Upper lobe of left lung (tissue), 6 donors: Measurements from ENCODE around the gene TREX2. TPM values are rescaled to one million over a fixed set of nuclear protein-coding genes. Genes with fewer than 3 reads are reported as not detected.

Experiments used
- ATAC-seq, 2 donors: fragments of 200-7000 bp; cut with Tn5 transposase; one replicate each; pipeline ENCODE4 v1.9.1; 2022; ENCODE audit warnings: mild to moderate bottlenecking in 2 of 2, moderate library complexity in 2 of 2; ENCODE audit not compliant: low FRiP score in 2 of 2
- DNase-seq, 2 donors: peaks; one replicate each; pipeline ENCODE4 v3.0.0-alpha.2; 2019 to 2020
- H3K27ac ChIP-seq, 4 donors: fragments of 200-600 bp; sonication (generic); one replicate each; pipeline ENCODE4 v1.5.1; 2016 to 2019
- H3K27me3 ChIP-seq, 4 donors: fragments of 200-600 bp; sonication (generic); one replicate each; pipeline ENCODE4 v1.5.1; 2017 to 2019
- H3K36me3 ChIP-seq, 4 donors: fragments of 200-600 bp; sonication (generic); one replicate each; pipeline ENCODE4 v1.5.1; 2016 to 2019
- H3K4me1 ChIP-seq, 4 donors: fragments of 200-600 bp; sonication (generic); one replicate each; pipeline ENCODE4 v1.5.1; 2018 to 2019
- H3K4me3 ChIP-seq, 4 donors: fragments of 200-600 bp; sonication (generic); one replicate each; pipeline ENCODE4 v1.5.1; 2017 to 2019; ENCODE audit warnings: mild to moderate bottlenecking in 2 of 4, moderate library complexity in 1 of 4
- H3K9me3 ChIP-seq, 4 donors: fragments of 200-600 bp; sonication (generic); one replicate each; pipeline ENCODE4 v1.5.1; 2018 to 2019
- CTCF ChIP-seq, 6 experiments: fragments of 450-650 bp in 4 of 6; fragments of 200-600 bp in 2 of 6; sonication (generic) in 2 of 6; IDR thresholded peaks; one replicate each; pipeline ENCODE4 v1.5.1; 2016 to 2019; ENCODE audit warnings: antibody characterized with exemption in 6 of 6
- EP300 ChIP-seq, 4 donors: sonication (generic); formaldehyde crosslinking; IDR thresholded peaks; one replicate each; pipeline ENCODE4 v1.5.1; 2017; ENCODE audit warnings: antibody characterized with exemption in 4 of 4, control low read depth in 2 of 4
- POLR2A ChIP-seq, 4 donors: fragments of 450-650 bp; IDR thresholded peaks; one replicate each; pipeline ENCODE4 v1.5.1; 2016 to 2017; ENCODE audit warnings: antibody characterized with exemption in 4 of 4, mild to moderate bottlenecking in 2 of 4
- POLR2AphosphoS5 ChIP-seq, 2 donors: sonication (generic); formaldehyde crosslinking; IDR thresholded peaks; one replicate each; pipeline ENCODE4 v1.5.1; 2017; ENCODE audit warnings: antibody characterized with exemption in 2 of 2
- WGBS, 2 donors: methylation state at CpG; one replicate each; pipeline ENCODE4 v1.1.5; 2017 to 2018; 5-methylcytosine and 5-hydroxymethylcytosine counted together
- total RNA-seq, 6 donors: library from RNA; depleted of rRNA in 4 of 6; stranded (reverse); fragments of >200 nt in 4 of 6; gene quantifications; one replicate each; pipeline versions ENCODE4 v1.1.0 to v1.2.1, GENCODE V29; 2016 to 2021
- donor health status: DM: no; HTN: no; CAD: no; lungs with moderate emphysema.
- donor health status: DM: no; HTN: yes; CAD: no; lungs with severe emphysema.

TREX2 gene
- total RNA-seq, 6 donors from 2014 or later: 0.97 to 7.3 (median 2.8) TPM

- H3K27me3 ChIP-seq: no peaks in the 10 kb centered on the region
- ATAC-seq: no peak
- no peaks in the 10 kb centered on the region for H3K36me3 ChIP-seq
- H3K9me3 ChIP-seq: peaks cover 0 to 13% (median 2%) of the 10 kb centered on the region in 4 donors
- TF ChIP-seq EP300 (IDR thresholded peaks at IDR 0.05) (no peak), POLR2A (IDR thresholded peaks at IDR 0.05) (no peak), POLR2AphosphoS5 (IDR thresholded peaks at IDR 0.05) (no peak), CTCF (IDR thresholded peaks at IDR 0.05) (no peak)
- DNase-seq: no peak
- H3K4me1 ChIP-seq: no peaks in the 10 kb centered on the region
- no peak overlapping the region for H3K27ac ChIP-seq
- WGBS, 2 donors: 87 to 100% methylated on average over 2 to 14 of the region's 17 CpGs
- H3K4me3 ChIP-seq: no peak overlapping the region
Observed at GRCh38 chrX:153433781-153434285, 12.0 kb downstream of the TREX2 start.

GRCh38 chrX:153433161-153433680 is 12.6 kb downstream of the TREX2 start:
- TF ChIP-seq POLR2AphosphoS5 (IDR thresholded peaks at IDR 0.05) (no peak), EP300 (IDR thresholded peaks at IDR 0.05) (no peak), POLR2A (IDR thresholded peaks at IDR 0.05) (no peak), CTCF (IDR thresholded peaks at IDR 0.05) (no peak)
- Histone ChIP-seq H3K36me3 (no peaks in the 10 kb centered on the region), H3K9me3 (peaks cover 0 to 13% (median 2%) of the 10 kb centered on the region in 4 donors), H3K4me1 (no peaks in the 10 kb centered on the region), H3K4me3 (no peak overlapping the region), H3K27ac (no peak overlapping the region), H3K27me3 (no peaks in the 10 kb centered on the region)
- ATAC-seq: no peak
- no peak for DNase-seq
- 68 to 84% methylated on average over 5 to 11 of the region's 12 CpGs for WGBS, 2 donors

DNA sequence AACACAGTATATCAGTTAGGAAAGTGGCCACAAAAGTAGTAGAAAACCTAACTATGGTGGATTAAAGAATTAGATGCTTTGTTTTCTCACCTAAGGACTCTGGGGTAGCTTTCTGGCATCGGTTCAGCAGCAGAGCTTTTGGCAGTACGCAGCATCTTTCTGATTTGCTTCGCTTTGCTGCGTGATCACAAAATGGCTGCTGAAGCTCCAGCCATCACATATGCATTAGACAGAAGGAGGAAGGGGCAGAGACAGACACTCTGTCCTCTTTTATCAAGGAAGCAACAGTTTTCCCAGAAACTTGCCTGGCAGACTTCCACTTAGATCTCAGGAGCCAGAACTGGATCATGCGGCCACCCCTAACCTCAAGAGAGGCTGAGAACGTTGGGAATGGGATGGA is 15.1 kb downstream of the TREX2 start:
- Histone ChIP-seq H3K4me3 (no peak overlapping the region), H3K9me3 (peaks cover 0 to 13% (median 2%) of the 10 kb centered on the region in 4 donors), H3K27ac (no peak overlapping the region), H3K36me3 (no peaks in the 10 kb centered on the region), H3K4me1 (no peaks in the 10 kb centered on the region), H3K27me3 (no peaks in the 10 kb centered on the region)
- TF ChIP-seq POLR2A (IDR thresholded peaks at IDR 0.05) (no peak), POLR2AphosphoS5 (IDR thresholded peaks at IDR 0.05) (no peak), CTCF (IDR thresholded peaks at IDR 0.05) (no peak), EP300 (IDR thresholded peaks at IDR 0.05) (no peak)
- WGBS, 2 donors: 84 to 88% methylated on average over 4 to 6 of the region's 6 CpGs
- ATAC-seq: no peak
- no peak for DNase-seq

- H3K4me1 ChIP-seq: no peaks in the 10 kb centered on the region
- WGBS, 2 donors: 84 to 96% methylated on average over 3 of the region's 3 CpGs
- peaks cover 0 to 8% (median 0%) of the 10 kb centered on the region in 4 donors for H3K36me3 ChIP-seq
- ATAC-seq (no peak), DNase-seq (no peak)
- H3K9me3 ChIP-seq: peaks cover 0 to 8% (median 2%) of the 10 kb centered on the region in 4 donors
- H3K27ac ChIP-seq: no peak overlapping the region
- no peaks in the 10 kb centered on the region for H3K27me3 ChIP-seq
- TF ChIP-seq EP300 (IDR thresholded peaks at IDR 0.05) (no peak), POLR2AphosphoS5 (IDR thresholded peaks at IDR 0.05) (no peak)
- H3K4me3 ChIP-seq: no peak overlapping the region
Observed at GRCh38 chrX:153426204-153426603, 19.7 kb downstream of the TREX2 start.

DNA sequence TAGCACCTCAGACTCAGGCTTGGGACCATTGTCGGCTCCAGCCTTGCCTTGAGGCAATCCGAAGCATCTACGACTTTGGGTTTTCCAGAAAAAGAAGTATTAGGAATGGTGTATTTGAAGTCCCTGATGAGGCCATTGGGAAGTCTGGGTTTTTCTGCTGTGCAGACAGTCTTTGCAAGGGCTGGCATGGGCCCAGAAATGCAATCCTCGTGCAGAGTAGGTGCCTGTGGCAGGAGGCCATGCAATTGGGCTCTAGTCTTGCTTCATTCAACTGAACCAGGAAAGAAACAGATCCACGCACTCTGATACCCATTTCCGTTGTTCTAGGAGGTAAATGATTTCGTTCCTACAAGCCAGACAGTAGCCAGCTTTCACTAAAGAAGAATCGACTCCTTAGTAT is 22.2 kb downstream of the TREX2 start:
- H3K4me1 ChIP-seq: no peaks in the 10 kb centered on the region
- peaks cover 0 to 11% (median 2%) of the 10 kb centered on the region in 4 donors for H3K36me3 ChIP-seq
- TF ChIP-seq EP300 (IDR thresholded peaks at IDR 0.05) (no peak), CTCF (IDR thresholded peaks at IDR 0.05) (no peak), POLR2AphosphoS5 (IDR thresholded peaks at IDR 0.05) (peak in 1 of 2 donors; percentile 19)
- no peaks in the 10 kb centered on the region for H3K27me3 ChIP-seq
- H3K27ac ChIP-seq: no peak overlapping the region
- WGBS, 2 donors: 50 to 64% methylated on average over 1 to 8 of the region's 8 CpGs
- ATAC-seq (no peak), DNase-seq (peak in 1 of 2 donors; percentile 47)
- no peak overlapping the region for H3K4me3 ChIP-seq
- H3K9me3 ChIP-seq: no peaks in the 10 kb centered on the region
